WTC11 (cell line): ENCODE results near the gene ICAM1.
A peak's percentile ranks its signal among the peaks of the same experiment; 100 is the strongest.

Experiments
- CBFB ChIP-seq: sonication (generic); formaldehyde crosslinking; IDR thresholded peaks from 2 replicates; pipeline ENCODE4 v1.8.1; 2022; ENCODE audit warnings: mild to moderate bottlenecking, low read depth, missing genetic modification reagents
- CTCF ChIP-seq: fragments of 200-600 bp; IDR thresholded peaks from 2 replicates; pipeline ENCODE4 v1.8.0; 2022; ENCODE audit warnings: antibody characterized with exemption
- FOXP1 ChIP-seq: sonication (generic); formaldehyde crosslinking; IDR thresholded peaks from 2 replicates; pipeline ENCODE4 v1.8.0; 2022; ENCODE audit warnings: missing genetic modification reagents, mild to moderate bottlenecking, moderate library complexity, borderline replicate concordance
- RORB ChIP-seq: fragments of 250-450 bp; sonication (Bioruptor Pico); IDR thresholded peaks from 2 replicates; pipeline ENCODE4 v1.9.0; 2021; ENCODE audit warnings: mild to moderate bottlenecking
- TEAD4 ChIP-seq: sonication (generic); formaldehyde crosslinking; IDR thresholded peaks from 2 replicates; pipeline ENCODE4 v1.8.0; 2022; ENCODE audit warnings: mild to moderate bottlenecking, missing genetic modification reagents
- USF2 ChIP-seq: sonication (generic); formaldehyde crosslinking; IDR thresholded peaks from 2 replicates; pipeline ENCODE4 v1.8.1; 2023; ENCODE audit warnings: mild to moderate bottlenecking, missing genetic modification reagents, moderate library complexity
- ZNF671 ChIP-seq: fragments of 250-450 bp; sonication (Bioruptor Pico); IDR thresholded peaks from 2 replicates; pipeline ENCODE4 v1.8.0; 2021; ENCODE audit warnings: mild to moderate bottlenecking

- no peak for TF ChIP-seq TEAD4
- TF ChIP-seq CTCF: no peak
- TF ChIP-seq CBFB: no peak
- no peak for TF ChIP-seq ZNF671
- 0 out of 2 replicates have a peak, but pooled peaks have one; percentile 33 for TF ChIP-seq FOXP1 (CRISPR knock-in tag)
- no peak for TF ChIP-seq USF2
- no peak for TF ChIP-seq RORB (CRISPR knock-in tag)
Observed at GRCh38 chr19:10332158-10332964, 61.4 kb downstream of the ICAM1 start.
